CD4-positive, alpha-beta T cell treated with Interleukin-4 for 1 hour (primary cell): ENCODE results near the gene UVRAG.

Experiments
- DNase-seq, 2 donors: peaks; one replicate each; pipeline ENCODE4 v3.0.0-alpha.2; 2020 to 2022

UVRAG gene

DNA sequence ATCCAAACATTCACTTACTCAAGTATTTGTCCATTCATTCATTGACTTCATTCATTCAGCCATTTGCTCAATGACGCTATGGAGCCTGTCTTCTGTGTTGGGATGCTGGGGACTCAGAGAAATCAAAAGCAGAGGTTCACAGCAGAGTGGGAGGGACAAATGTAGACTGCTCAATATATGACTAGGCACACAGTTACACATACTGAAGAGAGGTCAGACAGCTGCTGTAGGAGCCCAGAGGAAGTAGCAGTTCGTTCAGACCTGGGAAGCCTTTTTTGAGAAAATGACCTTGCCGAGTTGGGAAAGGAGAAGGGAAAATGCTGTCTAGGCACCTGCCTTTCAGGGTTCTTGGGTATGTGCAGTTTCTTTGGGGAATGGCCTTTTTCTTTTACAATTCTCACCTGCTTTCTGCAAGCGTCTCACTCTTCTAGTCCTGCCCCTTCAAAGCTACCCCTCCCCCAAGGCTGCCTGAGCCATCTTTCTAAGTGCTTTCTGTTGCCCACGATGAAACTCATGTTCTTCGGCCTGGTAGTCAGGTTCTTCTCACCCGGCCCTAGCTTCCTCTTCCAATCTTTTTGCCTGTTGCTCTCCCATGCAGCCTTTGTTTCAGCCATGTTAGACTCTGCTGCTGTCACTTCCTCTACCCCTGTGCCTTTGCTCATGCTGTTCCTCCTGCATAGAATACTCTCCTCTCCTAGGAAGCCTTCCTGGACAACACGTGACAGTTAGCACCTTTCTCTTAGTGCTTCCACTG is 4.2 kb upstream of the UVRAG start:
- no peak for DNase-seq

DNA sequence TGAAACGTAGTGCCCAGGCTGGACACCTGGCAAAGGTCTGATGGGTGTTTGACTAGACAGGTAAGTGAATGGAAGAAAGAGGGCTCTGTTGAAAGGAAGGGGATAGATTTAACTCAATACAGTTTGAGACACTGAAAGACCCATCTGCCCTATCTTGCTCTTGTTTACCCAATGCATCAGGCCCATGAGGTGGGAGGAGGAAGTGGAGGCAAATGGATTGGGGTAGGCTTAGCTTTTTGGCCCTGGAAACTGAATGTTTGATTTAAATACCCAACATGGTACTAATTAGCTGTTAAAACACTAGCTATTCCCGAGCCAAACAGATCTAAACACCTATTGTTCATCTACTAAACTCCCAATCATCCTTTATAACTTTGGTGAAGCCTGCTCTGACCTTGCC is 3.5 kb upstream of the UVRAG start:
- no peak for DNase-seq

GRCh38 chr11:75812542-75813040 is 2.4 kb upstream of the UVRAG start:
- DNase-seq = no peak

DNA sequence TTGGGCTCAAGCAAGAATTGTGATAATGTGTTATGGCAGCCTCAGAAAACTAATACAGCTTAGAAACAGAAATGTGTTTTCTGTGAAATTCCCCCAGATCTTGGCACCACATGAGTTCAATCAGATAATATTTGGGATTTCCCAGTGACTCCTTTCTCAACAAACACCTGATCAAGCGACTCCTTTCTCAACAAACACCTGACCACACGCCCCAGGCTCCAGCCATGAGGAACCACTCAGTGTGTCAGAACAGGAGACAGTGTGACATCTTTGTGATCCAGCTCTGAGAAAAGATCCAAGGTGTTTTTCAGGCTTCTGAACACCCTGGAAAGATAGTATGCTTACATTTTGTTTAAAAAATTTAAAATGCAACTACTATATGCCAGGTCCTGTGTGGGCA is 1.9 kb upstream of the UVRAG start:
- no peak for DNase-seq

GRCh38 chr11:75813622-75814039 is 1.4 kb upstream of the UVRAG start:
- no peak for DNase-seq

DNA sequence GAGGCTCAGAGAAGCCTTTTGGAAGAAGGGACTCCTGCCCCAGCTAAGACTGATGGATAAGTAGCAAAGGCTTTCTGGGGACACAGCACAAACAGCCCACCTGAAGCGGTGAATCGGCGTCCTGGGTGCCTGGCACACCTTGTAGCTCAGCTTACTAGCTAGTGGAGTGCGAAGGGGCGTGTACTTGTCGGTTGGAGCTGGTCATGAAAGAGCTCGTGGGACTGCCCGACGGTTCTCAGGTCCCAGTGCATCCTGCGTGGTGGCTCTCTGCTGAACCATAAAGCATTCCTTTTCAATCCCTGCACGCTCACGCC is 690 bp upstream of the UVRAG start:
- DNase-seq = no peak

- DNase-seq = peak; percentile 45 to 63
Measured at GRCh38 chr11:75815345-75816168, 547 bp downstream of the UVRAG start.

DNA sequence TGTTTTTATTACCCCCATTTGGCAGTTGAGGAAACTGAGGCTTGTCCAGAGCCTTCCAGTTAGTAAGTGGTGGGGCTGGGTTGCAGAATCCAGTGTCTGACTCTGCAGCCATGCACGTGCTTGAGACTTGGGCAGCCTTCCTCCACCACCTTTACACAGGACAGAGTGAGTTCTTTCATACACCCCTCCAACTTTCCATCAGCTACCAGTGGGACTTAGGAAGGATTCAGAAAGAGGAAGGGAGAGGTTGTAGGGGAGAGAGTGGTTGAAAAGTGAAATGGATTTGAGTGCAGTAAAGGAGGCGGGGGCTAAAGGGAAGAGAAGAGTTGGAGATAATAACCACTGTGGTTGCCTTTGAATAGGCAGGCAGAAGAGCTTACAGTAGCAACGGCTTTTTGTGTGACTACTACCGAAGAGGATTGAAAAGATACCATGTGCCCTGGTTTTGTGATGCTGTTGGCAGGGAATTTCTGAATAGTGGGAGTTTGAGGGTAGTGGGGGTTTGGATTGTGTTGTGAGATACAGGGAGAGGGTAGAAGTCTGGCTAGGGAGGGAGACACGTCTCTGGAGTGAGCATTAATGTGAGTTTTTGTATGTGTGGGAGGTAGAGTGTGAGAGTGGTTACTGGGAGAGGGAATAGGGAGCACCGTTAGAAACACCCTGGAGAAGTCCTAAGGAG is 1.7 kb downstream of the UVRAG start:
- no peak for DNase-seq

DNA sequence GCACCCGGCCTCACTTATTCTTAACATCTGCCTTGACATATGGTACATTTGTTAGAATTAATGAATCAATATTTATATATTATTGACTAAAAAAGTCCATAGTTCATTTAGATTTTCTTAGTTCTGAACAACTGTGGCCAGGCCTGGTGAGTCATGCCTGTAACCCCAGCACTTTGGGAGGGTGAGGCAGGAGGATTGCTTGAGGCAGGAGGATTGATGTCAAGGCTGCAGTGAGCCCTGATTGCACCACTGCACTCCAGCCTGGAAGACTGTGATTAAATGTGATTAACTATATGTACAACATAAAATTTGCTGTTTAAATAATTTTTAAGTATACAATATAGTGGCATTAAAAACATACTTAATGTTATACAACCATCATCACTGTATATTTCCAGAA is 5.6 kb downstream of the UVRAG start:
- DNase-seq = no peak

DNA sequence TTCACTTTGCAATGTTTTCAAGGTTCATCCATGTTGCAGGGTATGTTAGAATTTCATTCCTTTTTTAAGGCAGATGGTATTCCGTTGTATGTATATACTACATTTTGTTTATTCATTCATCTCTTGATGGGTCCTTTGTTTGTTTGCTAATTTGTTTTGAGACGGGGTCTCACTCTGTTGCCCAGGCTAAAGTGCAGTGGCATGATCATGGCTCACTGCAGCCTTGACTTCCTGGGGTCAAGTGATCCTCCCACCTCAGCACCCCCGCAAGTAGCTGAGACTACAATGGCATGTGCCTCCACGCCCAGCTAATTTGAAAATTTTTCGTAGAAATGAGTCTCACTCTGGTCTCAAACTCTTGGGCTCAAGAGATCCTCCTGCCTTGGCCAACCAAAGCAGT is 6.2 kb downstream of the UVRAG start:
- no peak for DNase-seq

- DNase-seq = no peak
Measured at GRCh38 chr11:75822541-75822940, 7.5 kb downstream of the UVRAG start.

DNA sequence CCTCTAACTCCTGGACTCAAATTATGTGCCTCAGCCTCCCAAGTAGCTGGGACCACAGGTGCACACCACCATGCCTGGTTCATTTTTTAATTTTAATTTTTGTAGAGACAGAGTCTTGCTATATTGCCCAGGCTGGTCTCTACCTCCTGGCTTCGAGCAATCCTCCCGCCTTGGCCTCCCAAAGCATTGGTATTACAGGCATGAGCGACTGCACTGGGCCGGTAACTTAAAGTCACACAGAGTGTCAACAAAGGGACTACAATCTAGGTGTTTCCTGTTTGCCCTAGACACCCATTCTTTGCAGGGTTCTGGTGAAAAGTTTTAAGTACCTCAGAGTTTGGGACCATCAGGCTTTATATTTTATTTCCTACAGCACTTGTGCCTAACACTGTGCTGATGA is 8.4 kb downstream of the UVRAG start:
- DNase-seq = no peak

DNA sequence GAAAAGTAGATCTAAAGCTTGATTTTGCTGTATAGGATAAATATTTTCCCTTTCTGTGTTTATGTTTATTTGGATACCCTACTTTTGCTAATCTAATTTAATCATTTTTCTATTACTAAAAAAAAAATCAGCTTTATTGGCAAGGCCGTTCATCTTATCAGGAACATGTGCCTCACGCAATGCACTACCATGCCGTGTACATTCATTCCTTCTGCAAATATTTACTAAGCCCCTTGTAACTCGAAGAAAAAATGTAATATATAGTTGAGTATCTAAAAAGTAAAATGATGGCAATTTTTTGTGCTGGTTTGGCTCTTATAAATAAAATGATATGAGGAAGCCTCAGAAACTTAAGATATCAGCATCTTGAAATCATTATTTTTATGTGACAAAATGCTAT is 8.9 kb downstream of the UVRAG start:
- DNase-seq = no peak

GRCh38 chr11:75826461-75827230 is 11.6 kb downstream of the UVRAG start:
- no peak for DNase-seq

GRCh38 chr11:75827562-75827961 is 12.6 kb downstream of the UVRAG start:
- DNase-seq = no peak

- no peak for DNase-seq
Measured at GRCh38 chr11:75831915-75832502, 17.0 kb downstream of the UVRAG start.

DNA sequence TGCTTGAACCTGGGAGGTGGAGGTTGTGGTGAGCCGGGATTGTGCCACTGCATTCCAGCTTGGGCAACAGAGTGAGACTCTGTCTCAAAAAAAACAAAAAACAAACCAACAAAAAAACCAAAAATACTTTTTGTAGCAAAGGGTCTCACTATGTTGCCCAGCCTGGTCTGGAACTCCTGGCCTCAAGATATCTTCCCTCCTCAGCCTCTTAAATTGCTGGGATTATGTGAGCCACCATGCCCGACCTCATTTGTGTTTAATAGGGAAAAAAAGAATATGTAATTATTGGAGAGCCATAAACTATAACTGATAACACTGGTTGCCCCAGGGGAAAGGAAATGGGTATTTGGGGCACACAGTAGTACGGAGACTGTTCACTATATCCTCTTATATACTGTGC is 19.7 kb downstream of the UVRAG start:
- no peak for DNase-seq

DNA sequence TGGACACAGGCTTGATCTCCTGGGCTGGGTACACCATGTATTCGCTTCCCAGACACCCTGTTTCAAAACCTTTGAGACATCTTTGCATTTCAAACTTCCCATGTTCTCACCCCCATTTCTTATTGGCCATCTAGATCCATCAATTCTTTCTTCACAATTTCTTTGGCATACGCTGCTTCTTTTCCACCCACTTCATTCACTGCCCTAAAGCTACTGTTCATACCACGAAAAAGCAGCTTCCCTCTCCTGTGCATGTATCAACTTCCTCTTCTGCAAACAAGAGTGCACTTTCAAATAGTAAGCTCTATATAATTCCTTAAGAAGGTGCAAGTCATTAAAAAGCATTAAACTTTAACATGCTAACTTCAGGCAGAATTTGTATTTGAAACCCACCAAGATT is 21.4 kb downstream of the UVRAG start:
- no peak for DNase-seq

DNA sequence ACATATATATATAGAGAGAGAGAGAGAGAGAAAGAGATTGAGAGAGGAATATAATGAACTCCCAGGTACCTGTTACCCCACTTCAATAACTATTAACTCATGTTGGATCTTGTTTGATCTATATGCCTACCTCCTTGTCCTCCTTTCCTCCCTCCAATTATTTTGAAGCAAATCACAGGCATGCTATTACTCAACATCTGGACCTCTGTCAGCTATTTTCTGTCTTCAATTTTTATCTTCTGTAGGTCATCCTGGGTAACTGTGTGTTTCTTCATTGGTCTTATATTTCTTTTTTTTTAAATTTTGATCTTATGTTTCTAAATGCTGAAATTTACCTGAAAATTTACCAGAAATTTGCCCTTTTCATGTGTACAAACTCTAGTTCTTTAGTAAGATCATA is 24.8 kb downstream of the UVRAG start:
- no peak for DNase-seq

- no peak for DNase-seq
Measured at GRCh38 chr11:75840522-75840921, 25.5 kb downstream of the UVRAG start.

GRCh38 chr11:75841739-75842138 is 26.7 kb downstream of the UVRAG start:
- DNase-seq = no peak

DNA sequence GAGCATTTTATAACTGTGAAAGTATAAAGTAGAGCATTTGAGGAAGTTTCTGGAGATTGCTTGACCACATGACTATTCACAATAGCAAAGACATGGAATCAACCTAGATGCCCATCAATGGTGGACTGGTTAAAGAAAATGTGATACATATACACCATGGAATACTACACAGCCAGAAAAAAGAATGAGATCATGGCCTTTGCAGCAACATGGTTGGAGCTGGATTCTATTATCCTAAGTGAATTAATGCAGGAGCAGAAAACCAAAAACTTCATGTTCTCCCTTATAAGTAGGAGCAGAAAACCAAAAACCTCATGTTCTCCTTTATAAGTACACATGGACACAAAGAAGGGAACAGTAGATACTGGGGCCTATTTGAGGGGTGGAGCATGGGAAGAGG is 30.3 kb downstream of the UVRAG start:
- no peak for DNase-seq

DNA sequence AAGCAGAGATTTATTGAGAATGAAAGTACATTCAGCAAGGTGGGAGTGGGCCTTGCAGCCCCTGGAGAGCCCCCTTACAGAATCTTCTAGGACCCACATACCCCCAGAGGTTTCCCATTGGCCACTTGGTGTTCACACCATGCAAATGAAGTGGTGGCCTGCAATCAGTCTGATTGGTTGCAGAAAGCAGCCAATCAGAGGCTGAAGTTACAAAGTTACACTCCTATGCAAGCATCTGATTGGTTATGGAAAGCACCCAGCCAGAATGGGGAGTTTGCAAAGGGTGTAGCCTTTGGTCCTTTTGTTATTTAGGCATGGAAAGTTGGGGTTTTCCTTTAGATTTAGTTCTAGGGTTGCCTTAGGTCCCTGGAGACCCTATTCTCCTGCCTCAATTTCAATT is 34.9 kb downstream of the UVRAG start:
- DNase-seq = no peak
